ENCODE data around the gene RAI1. TPM values are rescaled to one million over a fixed set of nuclear protein-coding genes. Genes with fewer than 3 reads are reported as not detected.

Gene RAI1
- total RNA-seq, 2 donors from 2014 or later = 25.6 to 36.5 TPM

DNA sequence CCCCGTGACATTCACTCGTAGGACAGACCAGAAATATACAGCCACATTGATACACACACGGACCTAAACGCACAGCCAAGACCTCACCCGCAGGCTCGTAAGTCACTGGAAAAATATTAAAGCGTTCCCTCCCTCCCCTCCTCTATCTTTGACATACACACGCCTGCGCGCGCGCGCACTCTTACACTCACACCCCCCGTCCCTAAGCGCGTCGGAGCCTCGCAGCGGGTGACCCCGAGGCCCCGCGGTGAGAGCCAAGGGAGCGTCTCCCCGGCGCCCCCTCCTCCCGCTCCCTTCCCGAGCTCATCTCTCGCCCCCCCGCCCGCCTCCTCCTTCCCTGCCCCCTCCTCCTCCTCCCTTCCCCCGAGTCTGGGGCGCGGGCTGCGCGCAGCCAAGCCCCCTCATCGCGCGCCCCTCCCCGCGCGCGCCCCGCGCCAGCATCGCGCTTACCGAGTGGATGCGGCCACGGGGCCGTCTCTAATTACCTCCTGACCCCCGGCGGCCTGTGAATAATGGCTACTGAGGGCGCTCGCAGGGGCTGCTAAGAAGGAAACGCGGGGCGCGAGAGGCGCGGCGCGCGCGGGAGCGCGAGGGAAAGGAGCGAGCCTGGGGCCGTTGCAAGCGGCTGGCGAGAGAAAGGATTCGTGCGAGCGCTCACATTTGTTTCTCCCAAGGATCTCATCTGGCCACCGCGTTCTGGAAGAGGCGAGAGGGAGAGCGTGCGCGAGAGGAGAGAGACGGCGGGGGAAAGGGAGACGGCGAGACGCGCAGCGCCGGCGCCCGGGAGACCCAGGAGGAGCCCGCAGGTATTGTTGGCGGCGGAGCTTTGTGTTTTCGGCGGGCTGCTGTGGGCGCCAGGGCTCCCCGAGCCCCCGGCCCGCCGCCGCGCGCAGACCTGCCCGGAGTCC, 42.4 kb downstream of the RAI1 start:
- intact Hi-C loops (cut with DNase I) = loop anchor here in 1 of 2 donors (5.0 kb wide), 1 partner anchor 41 kb away; the partner anchor contains the start of gene RAI1
- no peak for DNase-seq (ENCODE audit: low spot score)

DNA sequence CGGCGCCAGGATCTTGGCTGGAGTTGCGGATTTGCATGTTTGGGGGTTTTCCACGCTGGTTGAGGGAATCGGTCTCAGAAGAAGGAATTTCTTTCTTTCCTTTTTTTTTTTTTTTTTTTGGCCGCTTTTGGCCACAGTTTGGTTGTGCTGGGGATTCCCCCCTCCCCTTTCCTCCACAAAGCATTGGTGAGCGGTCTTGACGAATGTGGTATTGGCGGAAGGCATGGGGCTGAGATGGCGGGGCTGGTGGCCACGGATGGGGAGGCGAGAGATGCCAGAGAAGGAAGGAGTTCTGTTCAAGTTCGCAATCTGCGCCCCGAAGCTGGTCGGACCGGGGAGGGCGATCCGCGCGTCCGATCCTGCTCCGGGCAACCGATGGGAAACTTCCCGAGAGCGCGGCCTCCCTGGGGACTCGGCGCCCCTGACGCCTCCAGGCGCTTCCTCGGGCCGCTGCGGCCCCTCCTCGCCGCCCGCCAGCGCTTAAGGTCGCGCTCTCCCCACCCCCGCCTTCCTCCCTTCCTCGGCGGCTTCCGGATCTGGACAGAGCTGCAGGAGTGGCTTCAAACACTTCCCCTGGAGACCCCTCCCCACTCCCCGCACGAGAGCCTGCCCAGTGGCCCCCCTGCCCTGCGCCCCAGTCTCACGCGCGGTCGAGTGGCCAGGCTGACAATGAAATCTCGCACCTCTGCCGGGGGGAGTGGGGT, 43.2 kb downstream of the RAI1 start:
- intact Hi-C loops (cut with DNase I) = loop anchor here in 1 of 2 donors (5.0 kb wide), 1 partner anchor 42 kb away; the partner anchor contains the start of gene RAI1
- no peak for DNase-seq (ENCODE audit: low spot score)

DNA sequence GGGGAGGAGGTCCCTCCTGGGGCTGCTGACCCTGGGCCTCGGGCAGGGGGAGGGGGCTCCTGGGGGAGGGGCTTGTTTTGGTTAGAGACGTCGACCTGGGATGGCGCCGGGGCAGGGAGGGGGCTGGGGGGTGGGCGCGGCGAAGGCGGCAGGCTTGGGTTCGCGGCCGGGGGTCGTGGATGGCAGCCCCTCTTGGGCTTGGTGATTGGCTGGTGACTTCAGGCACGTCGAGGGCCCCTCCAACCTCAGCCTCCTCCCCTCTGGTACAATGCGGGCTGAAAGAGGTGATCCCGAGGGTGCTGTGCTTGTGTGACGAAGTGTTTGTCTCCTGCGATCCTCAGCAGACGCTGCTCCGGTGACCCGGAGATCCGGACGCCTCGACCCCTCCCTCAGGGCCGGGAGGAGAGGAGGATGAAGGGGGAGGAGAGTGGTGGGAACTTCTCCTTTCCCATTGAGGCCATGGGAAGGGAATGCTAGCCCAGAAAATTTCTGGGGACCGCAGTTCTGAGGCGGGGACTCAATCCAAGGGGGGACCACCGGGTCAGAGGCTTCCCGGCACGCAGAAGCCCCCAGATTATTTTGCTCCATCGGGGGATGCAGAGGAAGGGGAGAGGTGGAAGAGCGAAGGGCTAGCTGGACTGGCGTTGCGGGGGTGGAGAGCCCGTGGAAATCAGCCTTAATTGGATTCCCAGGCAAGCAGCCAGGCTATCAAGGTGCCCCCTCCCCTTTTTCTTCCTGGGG, 43.9 kb downstream of the RAI1 start:
- intact Hi-C loops (cut with DNase I) = no loop called here
- no peak for DNase-seq (ENCODE audit: low spot score)

DNA sequence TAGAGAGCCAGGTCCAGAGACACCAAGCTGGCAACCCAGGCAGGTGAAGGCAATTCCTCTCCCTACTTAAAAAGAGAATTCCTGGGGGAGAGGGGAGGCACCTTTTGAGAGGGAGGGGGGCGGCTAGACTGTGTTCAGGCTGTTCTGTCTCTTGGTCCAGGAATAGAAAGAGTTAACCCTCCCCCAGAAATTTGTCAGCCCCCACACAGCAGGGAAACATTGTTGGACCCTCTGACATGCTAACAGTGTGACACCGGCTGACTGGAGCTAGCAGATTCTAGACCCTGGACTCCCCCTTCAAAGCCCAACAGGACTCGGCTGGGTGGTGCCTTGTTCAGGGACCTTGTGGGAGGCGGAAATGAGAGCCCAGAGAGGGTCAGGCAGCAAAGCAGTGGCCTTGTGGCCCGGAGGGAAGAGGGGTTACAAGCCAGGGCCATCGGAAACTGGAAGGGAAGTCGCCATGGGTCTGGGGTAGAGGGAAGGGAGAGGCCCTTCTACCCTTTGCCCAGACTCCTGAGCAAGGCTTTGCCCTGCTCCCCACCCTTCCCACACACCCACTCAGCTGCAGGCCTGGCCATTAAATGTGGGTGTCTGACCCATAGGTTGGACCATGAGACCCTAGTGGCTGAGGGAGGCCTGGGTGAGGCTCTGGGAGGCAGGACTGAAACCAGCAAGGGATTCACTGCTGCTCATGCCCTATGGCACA, 44.6 kb downstream of the RAI1 start:
- DNase-seq (ENCODE audit: low spot score) = no peak
- intact Hi-C loops (cut with DNase I) = no loop called here

DNA sequence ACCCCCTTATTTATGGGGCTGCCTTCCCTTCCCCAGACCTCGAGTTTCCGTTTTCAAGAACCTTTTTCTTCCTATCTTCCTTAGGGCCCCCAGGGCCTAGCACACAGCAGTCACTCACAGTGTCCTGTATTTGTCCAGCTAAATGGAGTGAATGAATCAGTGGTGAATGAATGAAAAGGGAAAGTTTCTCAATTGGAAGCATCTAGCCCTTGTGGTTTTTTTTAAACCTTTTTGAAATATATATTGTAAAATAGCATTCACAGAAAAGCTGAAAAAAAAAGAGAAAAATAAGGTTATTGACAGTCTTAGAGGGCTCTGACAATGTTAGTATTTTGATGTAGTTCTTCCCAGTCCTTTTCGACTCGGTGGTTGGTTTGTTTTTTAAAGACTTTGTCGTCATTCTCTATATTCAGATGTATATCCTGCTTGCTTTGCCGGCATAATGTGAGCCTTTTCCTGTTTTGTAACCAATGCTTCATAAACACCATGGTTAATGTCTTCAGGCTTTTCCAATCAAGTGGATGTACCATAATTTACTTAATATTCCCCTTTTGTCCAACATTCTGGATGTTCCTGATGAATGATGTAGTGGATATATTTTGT, 45.3 kb downstream of the RAI1 start:
- intact Hi-C loops (cut with DNase I) = no loop called here
- DNase-seq (ENCODE audit: low spot score) = no peak

DNA sequence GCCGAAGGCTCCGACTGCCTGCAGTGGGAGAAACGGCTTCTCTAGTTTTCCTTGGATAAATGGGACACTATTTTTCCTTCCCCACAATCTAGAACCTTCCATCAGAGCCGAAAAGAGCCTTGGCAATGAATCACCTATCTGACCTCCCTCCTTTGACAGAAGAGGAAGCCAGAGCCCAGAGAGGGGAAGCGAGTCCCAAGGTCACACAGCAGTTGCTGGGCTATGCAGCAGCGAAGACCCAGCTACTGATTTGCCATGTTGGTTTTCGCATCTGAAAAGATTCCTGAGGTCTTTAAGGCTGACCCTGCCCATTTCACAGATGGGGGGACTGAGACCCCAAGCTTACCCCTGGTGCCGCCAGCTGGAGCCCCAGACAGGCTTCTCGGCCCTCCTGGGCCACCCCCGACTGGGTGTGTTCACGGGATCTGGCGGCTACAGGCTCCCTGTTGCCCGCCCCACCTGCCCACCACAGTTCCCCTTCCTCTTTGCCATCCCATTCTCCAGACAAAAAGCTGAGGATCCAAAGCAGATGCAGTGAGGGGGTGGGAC, 45.9 kb downstream of the RAI1 start:
- intact Hi-C loops (cut with DNase I) = no loop called here
- DNase-seq (ENCODE audit: low spot score) = no peak

DNA sequence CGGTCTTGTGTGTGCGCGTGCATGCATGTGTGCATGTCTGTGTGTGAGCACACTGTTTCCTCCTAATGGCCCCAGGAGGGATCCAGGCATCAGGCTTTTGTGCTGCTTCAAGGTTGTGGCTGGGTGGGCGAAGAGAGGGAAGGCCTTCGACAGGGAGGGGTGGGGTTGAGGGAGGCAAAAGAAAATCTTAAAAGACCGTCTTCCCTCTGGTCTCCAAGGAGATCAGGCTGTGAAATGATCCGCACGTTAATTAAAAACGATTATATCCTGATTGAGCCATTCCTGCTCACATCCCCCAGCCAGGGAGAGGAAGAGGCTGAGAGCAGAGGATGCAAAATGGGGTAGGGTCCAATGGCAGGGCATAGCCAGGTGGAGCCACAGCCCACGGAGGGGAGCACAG, 46.9 kb downstream of the RAI1 start:
- intact Hi-C loops (cut with DNase I) = no loop called here
- DNase-seq (ENCODE audit: low spot score) = no peak

DNA sequence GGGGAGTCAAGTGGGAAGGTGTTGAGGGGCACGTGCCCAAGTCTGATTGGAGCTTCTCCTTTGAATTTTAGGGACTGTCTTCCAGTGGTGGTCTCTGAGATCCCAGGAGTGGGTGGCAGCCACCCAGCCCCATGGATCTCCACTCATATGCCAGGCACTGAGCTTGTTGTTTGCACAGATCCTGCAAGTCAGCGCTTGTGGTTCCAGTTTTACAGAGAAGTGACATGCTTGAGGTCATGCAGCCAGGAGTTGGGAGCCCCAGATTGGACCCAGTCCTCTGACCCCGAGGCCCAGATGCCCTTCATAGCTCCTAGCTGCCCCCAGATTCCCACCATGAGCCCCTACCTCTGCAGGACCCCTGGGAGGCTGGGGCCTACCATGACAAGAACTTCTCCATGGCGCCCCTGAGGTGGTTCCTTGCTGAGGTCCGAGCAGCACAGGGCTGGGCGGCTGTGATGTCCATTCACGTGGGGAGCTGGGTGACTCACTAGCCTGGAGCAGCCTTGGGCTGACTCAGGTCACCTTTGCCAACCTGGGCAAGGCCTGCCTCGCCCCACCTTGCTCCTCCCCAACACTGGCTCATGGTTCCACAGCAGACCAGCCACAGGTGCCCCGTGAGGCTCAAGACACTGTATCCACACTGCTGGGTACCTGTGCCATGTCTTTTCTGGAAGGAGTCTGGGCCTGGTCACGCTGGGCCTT, 47.4 kb downstream of the RAI1 start:
- intact Hi-C loops (cut with DNase I) = no loop called here
- no peak for DNase-seq (ENCODE audit: low spot score)

DNA sequence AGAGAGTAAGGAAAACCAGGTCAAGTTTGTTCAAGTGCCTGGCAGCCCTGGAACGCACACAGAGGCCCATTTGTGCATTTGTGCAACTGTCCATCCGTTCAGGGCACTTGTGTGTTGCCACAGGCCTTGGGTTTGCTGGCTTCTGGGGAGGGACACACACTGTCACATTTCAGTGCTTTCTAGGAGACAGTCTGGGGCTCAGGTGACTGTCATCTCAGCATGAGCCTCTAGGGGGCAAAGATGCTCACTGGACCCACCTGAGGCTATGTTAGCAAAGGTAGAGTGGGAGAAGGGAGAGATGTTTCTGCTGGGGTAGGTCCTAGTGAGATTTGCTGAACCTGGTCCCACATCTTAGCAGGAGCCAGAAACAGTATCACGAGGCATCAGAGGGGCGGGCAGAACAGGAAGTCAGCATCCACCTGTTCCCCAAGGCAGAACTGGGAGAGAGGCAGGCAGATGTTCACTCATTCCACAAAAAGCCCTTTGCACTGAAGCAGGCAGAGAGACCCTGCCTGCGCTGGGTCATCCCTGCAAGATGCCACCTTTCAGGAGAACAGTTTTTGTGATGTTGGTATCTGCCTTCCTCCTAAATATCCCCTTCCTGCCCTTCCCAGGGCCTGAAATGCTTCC, 48.5 kb downstream of the RAI1 start:
- intact Hi-C loops (cut with DNase I) = loop anchor here in 1 of 2 donors (10.0 kb wide), 1 partner anchor 1285 kb away; no protein-coding TSS in a partner anchor
- DNase-seq (ENCODE audit: low spot score) = no peak

DNA sequence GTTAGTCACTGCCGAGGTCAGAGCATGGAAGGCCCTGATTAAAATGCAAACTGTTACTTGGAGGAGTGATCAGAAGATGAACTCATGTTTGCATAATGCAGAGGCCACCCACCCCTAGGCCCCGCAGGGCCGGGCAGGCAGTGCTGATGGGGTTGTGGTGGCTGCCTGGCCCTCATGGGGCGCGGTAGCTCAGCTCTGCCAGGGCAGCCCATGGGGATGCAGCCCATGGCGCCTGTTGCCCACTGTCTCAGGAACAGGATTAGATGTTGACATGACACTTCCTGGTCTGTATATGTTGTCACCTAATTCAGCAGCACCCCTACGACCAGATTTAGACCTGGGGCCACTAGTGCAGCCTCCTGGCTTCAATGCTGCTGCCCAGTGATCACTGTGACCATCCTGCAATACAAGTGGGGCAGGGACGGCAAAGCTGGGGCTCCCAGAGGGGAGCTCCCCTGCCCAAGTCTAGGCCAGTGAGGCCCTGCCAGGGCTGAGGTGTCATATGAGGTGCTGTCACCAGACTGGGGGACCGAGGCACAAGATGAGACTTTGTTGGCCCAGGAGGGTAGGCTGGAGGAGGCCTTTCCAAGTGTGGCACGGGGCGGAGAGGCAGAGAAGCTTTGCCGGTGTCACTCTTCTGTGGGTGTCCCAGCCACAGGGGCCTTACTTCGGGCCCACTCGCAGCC, 49.1 kb downstream of the RAI1 start:
- intact Hi-C loops (cut with DNase I) = loop anchor here in 1 of 2 donors (10.0 kb wide), 1 partner anchor 1284 kb away; no protein-coding TSS in a partner anchor
- DNase-seq (ENCODE audit: low spot score) = no peak

DNA sequence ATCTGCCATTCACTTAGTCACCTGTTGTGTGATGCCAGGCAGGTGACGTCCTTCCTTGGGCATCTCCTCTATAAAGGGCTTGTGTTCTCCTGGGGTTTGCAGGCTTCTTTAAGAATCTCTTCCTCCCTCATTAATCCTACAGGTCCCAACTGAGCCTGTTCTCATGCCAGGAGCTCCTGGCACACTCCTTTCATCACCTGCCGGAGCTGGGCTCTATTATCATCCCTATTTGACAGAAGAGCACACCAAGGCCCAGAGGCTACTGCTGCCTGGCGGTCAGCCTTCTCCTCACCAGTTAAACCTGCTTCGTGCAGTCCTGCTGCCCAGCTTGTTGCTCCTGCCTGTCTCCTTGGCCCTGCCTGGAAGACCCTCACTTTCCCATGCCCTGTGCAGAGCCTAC, 51.2 kb downstream of the RAI1 start:
- no peak for DNase-seq (ENCODE audit: low spot score)
- intact Hi-C loops (cut with DNase I) = loop anchor here in 1 of 2 donors (10.0 kb wide), 1 partner anchor 1282 kb away; no protein-coding TSS in a partner anchor

DNA sequence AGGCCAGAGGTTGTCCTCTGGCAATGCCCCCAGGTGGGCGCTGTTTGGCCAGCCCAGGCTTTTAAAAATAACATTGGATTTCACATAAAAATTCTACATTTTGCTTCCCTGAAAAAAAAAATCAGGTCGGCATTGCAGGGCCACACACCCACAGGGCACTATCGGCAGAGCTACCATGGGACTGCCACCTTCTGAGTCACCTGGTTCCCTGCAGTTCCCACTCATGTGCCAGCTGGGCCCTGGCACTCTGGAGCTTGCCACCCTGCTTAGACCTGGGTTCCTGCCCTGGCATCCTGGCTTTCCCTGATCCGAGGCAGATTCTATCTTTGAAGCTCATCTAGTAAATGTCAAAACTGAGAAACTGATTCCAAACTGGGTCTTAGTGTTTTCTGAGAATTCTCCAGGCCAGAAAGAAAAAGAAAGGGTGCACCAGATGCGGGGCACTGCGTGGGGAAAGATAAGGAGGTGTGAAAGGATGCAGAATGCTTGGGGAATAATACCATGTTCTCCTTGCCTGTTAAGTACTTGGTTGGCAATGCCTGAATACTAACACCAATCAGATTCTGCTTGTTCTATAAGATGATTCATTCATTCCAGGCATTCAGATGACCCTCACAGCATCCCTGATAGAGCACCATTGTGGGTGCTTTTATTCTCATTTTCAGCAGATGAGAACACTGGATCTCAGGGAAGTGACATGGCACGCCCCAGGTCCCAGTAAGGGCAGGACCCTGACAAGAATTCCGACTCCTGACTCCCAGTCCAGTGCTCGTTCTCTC, 51.8 kb downstream of the RAI1 start:
- DNase-seq (ENCODE audit: low spot score) = no peak
- intact Hi-C loops (cut with DNase I) = loop anchor here in 1 of 2 donors (10.0 kb wide), 1 partner anchor 1282 kb away; no protein-coding TSS in a partner anchor

DNA sequence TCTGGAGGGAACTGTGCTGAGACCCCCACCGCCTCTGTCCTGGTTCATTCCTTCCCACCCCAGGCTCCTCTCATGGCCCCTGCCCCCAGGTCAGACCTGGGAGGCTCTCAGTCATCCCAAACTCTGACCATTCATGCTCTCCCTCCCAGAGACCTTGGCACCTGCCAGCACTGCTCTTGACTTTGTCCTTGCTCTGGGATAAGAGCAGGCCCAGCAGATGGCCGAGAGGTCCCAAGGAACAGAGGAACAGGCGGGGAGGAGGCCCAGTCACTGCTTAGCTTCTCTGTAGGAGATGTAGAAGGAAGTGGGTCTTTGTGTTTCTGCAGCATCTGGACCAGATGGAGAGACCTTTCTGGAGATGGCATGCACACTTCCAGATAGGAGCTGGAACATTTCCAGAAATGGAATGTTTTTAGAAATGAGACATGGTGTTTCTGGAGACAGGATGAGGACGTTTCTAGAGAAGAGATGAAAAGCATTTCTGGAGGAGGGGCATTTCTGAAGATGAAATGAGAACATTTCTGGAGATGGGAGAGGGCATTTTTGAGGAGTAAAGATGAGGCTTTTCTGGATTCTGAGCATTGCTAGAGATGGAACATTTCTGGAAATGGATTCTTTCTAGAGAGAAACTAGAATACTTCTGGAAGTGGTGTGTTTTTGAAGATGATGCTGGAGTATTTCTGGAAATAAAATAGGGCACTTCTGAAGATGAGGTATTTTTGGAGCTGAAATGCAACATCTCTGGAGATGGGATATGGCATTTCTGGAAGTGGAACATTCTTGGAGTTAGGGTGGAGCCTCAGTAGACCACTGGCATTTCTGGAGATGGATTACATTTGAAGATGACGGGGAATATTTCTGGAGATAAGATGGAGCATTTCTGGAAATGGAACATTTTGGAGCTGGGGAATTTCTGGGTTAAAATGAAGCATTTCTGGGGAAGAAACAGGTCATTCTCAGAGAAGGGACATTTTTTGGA, 55.2 kb downstream of the RAI1 start:
- no peak for DNase-seq (ENCODE audit: low spot score)
- intact Hi-C loops (cut with DNase I) = loop anchor here in 1 of 2 donors (10.0 kb wide), 1 partner anchor 1278 kb away; no protein-coding TSS in a partner anchor

All from posterior vena cava (tissue), 2 donors.